GM12875 (cell line): Measurements from ENCODE around the gene LGR6.
A peak's percentile ranks its signal among the peaks of the same experiment; 100 is the strongest.

Experiments used
- H3K4me3 ChIP-seq: one replicate; pipeline ENCODE4 v1.5.1; 2011; ENCODE audit warnings: low read depth, low read length, control low read depth
- CTCF ChIP-seq: IDR thresholded peaks from 2 replicates; pipeline ENCODE4 v1.5.1; 2011; ENCODE audit warnings: low read depth, mild to moderate bottlenecking, control low read depth, inconsistent platforms, low read length, moderate library complexity, borderline replicate concordance; ENCODE audit not compliant: insufficient read depth

The LGR6 gene

DNA sequence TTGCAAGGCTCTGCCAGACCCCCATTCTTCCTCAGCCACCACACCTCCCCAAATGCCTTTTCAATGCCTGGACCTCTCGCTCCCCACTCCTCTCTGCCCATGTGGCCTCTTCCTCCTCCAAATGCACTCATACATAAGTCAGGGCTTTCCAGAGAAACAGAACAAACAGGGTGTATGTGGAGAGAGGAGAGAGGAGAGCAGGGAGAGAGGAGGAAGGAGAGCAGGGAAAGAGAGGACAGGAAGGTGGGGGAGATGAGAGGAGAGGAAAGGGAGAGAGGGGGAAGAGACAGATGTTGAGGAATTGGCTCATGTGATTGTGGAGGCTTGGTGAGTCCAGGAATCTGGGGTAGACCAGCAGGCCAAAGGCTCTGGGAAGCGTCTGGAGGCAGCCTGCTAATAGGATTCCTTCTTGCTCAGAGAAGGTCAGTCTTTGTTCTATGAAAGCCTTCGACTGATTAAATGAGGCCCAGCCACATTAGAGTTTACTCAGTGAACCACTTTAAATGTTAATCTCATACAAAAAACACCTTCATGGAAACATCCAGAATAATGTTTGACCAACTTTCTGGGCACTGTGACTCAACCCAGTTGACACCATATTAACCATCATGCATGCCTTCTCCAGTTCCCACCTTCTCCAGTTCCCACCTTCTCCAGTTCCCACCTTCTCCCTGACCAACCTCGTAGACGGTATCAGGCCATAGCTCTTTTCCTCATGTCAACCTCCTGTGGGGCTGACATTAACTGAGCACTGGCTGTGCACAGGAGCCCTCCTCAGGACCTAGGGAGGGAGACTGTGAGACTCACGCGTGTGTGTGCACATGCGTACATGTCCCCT, 11.3 kb upstream of the LGR6 start:
- no peak for TF ChIP-seq CTCF
- no peak overlapping the region for H3K4me3 ChIP-seq

- TF ChIP-seq CTCF = peak; percentile 92
- no peak overlapping the region for H3K4me3 ChIP-seq
These were observed 8.7 kb upstream of the LGR6 start for GRCh38 chr1:202184750-202185460.

DNA sequence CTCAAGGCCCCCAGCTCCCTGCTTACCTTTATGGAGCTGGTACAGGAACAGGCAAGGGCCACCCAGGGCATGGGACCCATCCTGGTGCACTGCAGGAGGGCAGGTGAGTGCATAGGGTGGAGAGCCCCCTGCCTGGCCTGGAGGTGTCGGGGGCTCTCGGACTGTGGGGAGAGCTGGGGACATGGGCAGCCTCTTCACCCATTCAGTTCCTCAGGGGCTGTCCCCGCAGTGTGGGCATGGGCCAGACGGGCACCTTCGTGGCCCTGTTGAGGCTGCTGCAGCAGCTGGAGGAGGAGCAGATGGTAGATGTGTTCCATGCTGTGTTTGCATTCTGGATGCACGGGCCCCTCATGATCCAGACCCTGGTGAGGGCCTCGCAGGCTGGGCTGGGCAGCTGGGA, 7.3 kb upstream of the LGR6 start:
- TF ChIP-seq CTCF = no peak
- no peak overlapping the region for H3K4me3 ChIP-seq

GRCh38 chr1:202187041-202187671, 6.4 kb upstream of the LGR6 start:
- TF ChIP-seq CTCF = no peak

GRCh38 chr1:202187697-202188407, 5.7 kb upstream of the LGR6 start:
- TF ChIP-seq CTCF = no peak
- H3K4me3 ChIP-seq = no peak overlapping the region

More at GRCh38 chr1:202187041-202187671, 6.4 kb upstream of the LGR6 start:
- H3K4me3 ChIP-seq = no peak overlapping the region

DNA sequence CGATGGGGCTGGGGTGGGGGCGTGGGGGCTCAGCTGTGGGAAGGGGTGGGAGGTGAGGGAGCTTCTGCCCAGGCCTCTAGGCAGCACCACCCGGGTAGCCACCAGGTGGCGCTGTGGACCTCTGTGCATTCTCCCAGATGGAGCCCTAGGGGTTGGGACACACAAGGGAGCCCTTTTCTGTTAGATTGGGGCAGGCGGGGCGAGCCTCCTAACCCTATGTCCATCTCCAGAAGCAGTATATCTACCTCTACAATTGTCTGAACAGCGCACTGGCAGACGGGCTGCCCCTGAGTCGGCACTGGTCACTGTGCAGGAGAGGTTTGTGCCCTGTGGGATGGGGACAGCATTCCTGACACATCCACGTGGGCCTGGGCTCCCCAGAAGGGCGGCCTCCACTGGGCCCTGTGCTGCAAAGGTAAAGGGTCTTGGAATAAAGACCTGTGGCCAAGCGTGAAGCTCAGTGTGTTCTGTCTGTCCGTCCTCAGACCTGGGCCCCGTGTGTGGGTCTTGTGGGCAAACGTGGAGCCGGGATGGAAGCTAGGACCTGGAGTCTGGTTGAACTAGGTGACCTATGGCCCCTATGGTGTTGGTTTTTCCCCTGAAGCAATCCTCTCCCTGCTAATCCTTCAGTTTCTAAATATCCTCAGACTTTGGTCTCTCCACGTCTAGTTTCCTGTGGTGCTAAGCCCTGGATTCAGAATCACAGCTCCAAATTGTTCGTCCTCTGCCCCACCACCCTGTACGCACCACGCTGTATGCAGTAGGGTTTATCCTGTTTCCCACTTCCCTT, 4.4 kb upstream of the LGR6 start:
- peak; percentile 80 for TF ChIP-seq CTCF
- H3K4me3 ChIP-seq = no peak overlapping the region
